ENCODE results near the gene ZIC2.

GRCh38 chr13:99978799-99979452 is 2.7 kb upstream of the ZIC2 start:
- TF ChIP-seq CTCF (IDR thresholded peaks at IDR 0.05): no peak
- TF ChIP-seq POLR2A (IDR thresholded peaks at IDR 0.05): no peak
